Measurements from ENCODE around the gene ADAMTS12.
A peak's percentile ranks its signal among the peaks of the same experiment; 100 is the strongest.

ADAMTS12 gene

DNA sequence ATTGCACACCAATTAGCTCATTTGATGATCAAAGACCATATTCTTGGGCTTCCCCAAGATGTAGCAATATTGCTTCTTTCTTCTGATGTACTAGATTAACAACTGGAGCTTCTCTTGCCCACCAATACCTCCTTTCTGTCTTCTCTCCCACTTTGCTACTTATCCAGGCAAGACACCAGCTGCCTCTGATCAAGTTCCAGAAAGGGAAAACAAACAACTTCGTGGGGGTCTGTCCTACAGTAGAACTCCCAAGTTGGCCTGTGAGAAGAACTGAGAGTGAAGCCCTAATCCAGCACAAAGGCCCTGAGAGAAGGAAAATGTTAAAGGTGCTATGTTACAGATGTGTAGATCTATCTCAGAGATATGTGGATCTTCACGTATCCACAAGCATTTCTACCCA lies 44.9 kb downstream of the ADAMTS12 start:
- DNase-seq (ENCODE audit: low spot score): no peak

DNA sequence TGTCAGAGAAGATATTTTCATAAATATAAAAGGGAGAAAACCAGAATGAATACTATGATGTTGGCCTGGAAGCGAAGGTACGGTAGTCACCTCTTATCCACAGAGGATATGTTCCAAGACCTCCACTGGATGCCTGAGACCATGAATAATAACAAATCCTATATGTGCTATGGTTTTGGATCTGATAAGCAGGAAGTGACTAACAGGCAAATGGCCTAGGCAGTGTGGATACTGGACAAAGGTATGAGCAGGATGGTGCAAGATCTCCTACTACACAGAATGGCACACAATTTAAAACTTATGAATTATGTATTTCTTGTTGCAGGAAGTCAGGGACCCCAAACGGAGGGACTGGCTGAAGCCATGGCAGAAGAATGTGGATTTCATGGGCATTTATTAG lies 48.2 kb downstream of the ADAMTS12 start:
- DNase-seq (ENCODE audit: low spot score): no peak

DNA sequence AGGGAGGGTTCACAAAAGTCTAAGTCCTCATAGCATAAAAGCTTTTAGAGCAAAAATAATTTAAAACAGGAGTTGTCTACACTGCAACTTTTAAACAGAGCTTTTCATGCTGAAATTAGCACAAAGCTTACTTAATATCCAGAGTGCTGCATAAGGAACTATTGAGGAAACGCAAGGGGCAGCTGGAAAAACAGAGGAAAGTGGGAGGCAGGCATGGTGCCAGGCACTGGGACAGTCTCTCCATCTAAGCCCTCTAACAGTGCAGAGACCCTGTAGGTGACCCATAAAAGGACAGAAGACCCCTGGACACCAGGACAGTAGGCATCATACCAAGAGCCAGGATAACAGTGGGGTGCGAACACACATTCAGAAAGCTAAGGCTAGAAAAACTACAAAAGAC lies 49.3 kb downstream of the ADAMTS12 start:
- no peak for DNase-seq (ENCODE audit: low spot score)

DNA sequence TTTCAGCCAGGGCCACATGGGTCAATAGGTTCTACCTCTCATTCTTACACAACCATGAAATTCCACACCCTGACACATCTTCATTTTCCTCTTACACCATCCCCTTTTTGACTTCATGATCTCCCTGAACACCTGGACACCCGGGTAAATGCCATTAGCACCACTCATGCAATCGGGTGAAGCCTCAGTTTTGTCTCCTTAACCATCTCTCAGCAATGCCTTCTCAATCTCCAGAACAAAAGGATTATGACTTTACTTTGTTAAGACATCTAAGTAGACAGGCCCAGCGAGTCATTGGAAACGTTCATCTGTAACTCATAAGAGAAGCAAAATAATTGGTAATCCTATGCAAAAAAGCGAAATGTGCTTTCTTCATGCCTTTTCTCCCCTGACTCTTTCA lies 49.9 kb downstream of the ADAMTS12 start:
- no peak for DNase-seq (ENCODE audit: low spot score)

DNA sequence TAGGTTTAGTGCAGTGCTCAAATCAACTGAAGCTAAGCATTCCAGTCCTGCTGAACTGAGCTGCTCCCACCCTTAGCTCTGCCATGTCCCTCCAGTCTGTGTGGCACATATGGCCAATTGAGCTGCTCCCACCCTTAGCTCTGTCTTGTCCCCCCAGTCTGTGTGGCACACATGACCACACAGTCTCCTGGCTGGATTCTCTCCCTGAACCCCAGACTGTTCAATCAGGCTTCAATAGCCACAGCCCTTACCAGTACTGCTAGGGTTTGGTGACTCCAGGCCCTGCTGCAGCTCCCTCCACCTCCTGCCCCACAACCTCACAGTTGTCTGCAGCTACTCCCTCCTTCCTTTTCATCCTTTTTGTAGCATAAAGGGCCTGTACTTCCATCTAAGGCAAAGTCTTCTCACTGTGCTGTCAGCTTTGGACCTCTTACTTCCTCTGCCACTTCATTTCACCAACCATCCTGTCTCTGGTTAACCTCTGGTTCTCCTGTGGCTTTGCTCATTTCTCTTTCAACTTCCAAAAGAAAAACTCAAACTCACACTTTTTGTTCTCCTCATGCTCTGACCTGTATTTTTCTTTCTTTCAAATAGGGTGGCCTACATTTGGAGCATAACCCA lies 50.8 kb downstream of the ADAMTS12 start:
- DNase-seq (ENCODE audit: low spot score): peak; percentile 1

DNA sequence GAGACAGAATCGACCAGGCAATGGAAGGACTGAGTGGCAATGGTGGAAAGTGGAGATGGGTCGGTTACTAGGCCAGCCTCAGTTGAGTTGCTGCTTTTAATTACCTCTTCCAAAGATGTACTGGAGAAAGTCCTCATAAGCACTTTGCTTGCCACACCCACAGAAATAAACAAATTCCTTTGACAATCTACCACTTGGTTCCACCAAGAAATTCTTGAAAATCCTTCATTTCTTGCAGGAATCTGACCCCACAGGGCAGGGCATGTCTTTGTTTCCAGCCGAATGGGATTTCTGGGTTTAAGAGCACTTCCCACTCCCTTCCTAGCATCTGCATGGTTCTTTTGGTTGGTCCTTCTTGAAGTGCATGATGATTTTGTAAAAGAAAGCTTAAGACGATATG lies 54.5 kb downstream of the ADAMTS12 start:
- no peak for DNase-seq (ENCODE audit: low spot score)

DNA sequence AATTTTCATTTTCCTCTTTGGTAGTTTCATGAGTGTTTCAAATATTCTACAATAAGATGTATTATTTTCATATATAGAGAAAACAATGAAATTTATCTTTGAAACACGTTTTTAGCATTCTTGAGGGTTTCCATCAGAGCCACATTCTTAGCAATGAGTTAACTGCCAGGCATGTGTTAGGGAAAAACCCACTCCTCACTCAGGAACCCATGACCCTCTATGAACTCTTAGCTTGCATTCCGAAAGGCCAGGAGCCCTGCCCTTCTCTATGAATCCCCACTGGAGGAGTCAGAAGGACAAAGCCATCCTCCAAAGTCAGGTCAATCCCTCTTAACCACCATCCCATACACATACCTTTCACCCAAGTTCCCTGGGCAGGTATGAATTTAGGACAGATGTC lies 57.5 kb downstream of the ADAMTS12 start:
- no peak for DNase-seq (ENCODE audit: low spot score)

DNA sequence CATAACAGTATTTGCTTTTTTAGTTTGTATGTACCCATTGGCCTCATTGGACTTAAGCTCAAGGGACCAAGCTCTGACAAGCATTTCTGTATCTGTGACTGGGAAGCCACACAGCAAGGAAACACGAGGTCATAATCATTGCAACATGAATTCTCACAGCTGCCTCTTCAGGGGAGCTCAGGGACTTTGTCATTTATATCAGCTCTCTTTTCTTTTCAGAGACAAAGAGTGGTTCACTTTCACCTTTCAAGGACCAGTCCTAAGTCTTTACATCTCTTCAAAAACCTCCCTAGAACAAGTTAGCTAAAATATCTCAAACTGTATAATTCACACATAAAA lies 58.6 kb downstream of the ADAMTS12 start:
- no peak for DNase-seq (ENCODE audit: low spot score)

DNA sequence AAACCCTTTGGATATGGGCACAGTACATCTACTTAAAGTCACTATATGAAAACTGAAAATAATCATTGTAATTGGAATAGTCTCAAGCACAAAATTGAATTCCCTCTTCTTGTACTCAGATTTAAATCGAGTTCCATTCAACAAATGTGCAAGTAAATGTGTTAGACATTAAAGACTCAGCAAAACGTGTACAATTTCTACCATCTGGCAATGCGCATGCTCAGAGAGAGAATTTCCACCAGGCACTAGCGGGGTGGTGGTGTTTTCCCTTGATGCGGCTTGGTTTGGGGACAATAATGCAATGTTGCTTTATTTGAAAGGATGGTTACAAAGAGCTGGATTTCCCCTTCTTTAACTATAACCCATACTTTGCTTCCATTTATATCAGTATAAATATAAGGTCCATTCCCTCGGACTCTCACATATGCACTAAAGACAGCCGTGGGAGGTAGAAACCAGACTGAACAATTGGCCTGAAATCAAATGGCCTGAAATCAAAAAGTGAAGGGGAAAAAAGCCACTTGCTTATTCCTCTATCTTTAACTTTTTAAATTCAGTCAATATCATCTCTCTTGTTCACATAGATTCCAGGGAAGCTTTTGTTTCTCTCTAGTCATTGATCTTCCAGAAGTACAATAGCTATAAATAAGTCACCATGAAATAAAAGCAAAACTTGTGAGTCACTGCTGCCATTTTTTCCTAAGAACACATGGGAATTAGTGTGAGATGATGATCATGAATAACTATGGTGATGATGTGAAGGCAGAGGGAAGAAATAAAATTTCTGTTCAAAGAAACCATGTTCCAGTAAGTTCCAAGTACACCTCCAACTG lies 59.2 kb downstream of the ADAMTS12 start:
- DNase-seq (ENCODE audit: low spot score): no peak

DNA sequence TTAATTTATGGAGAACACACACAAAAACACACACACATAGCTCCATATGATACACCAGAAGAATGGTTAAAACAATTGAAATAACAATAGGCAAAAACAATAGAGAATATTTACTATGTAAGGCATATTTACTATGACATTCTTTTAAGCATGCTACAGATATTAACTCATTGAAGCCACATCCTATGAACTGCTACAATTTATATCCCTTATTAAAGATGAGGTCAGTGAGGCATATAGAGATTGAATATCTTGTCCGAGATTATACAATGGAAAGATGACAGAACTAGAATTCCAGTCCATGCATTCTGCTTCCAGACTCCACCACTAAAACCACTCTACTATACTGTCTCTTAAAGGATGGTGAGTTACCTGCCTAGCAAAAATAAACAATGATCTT lies 60.7 kb downstream of the ADAMTS12 start:
- DNase-seq (ENCODE audit: low spot score): no peak

DNA sequence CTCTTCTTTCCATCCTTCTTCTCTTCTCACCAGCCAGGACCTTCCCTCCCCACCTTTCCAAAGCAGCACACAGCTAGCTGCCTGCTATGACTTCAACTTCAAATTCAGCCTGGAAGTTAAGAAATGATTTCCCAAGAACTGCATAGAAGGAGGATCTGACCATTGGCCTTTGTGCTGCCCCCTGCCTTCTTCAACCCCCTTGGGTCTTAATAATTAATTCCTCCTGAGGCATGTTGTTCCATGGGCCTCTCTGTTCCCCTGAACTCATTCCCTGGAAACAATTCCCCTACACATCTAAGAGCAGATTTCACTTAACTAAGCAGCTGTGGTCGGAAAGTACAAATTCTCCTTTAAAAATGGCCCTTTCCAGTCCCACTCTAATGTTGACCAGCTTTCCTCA lies 62.4 kb downstream of the ADAMTS12 start:
- no peak for DNase-seq (ENCODE audit: low spot score)

DNA sequence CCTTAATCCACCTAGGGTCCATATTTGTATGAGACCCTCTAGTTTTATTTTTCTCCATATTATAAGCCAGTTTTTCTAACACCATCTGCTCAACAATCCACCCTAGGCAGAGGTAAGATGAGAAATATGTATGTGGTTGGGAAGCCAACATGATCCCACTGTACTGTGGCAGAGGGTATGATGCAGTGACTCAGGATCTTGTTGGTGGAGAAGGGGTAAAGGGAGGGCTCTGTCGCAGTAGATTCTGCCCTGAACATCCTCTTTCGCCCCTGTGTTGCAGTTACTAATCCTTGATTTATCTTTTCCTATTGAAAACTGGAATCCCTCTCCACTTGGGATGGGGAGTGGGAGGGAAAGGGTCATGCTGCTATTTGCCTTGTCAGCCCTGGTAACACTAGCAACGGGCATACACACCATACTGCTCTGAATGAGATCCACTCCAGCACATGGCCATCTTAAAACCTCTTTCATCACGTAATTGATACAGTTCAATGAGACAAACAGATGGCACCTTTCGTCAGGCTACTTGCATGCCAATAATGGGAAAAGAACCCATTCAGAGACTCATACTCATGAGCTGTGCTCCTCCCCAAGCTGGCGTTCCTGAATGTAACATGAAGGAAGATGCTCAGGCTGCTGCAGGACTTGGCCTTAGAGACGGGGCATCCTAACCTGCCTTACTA lies 63.0 kb downstream of the ADAMTS12 start:
- DNase-seq (ENCODE audit: low spot score): no peak

DNA sequence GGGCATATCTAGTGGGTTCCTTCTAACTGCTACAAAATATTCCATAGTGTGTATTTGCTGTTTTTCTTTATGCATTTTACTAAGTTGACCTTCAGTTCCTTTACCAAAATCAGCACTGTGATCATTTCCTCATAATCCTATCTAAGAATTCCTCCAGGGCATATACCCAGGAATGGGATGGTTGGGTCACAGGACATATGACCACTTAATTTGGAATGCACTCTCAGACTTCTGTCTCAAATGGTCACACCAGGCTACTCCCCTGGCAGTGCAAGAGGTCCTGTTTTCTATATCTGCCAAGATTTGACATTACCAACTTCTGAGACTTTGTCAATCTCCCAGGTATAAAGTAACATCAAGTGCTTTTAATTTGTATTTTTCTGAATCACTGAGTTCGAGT lies 63.9 kb downstream of the ADAMTS12 start:
- DNase-seq (ENCODE audit: low spot score): no peak

DNA sequence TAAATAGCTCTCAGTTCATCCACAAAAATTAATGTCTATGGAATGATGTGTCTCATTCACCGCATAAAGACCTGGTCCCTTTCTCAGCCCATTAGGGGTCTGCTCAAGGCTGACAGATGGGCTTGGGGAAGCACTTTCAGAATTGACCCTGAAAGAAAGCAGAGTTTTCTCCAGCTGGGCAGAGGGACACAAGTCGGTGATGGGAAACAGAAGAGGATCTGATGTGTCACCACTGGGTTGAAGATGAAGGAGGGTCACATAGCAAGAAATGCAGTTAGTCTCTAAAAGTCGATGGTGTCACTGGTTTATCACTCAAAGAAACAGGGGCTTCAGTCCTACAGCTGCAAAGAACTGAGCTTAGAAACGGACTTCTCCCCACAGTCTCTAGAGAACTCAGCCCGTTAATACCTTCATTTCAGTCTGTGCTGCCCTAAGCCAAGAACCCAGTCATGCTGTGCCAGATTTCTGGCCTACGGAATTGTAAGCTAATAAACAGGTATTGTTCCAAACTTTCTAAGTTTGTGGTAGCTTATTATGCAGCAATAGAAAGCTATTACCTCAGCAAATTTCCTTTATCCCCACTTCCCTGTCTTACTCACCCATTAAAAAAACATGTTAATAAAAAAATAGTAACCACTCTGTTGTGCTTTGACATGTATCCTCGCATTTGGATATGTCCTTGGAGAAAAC lies 64.6 kb downstream of the ADAMTS12 start:
- no peak for DNase-seq (ENCODE audit: low spot score)

DNA sequence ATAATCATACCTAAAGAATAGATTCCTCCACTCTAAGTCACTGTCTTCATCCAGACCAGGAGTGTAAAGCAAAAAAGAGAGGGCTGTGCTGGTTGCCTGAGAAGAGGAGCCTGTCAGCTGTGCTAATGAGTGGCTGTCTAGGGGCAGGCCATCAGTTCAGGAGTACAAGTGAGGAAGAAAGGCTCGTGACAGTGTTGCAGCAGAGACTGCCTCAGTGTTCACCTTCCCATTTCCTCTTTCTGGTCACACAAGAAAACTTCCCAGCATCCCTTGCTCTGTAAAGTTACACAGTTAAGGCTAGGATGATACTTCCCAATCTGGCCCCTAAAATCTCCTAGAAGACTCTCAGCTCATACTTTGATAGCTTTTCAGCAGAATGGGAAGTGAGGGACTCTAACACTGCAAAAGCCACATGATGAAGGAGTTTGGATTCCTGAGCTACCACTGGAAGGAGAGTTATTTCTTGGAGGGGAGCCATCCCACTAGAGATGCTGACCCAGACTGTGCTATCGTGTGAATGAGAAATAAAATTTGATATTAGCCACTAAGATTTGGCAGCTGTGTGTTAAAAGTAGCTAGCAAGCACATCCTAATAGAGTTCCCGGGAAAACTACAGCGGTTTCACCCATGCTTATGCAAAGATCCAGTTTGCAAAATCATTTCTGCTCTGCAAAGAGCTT lies 67.1 kb downstream of the ADAMTS12 start:
- no peak for DNase-seq (ENCODE audit: low spot score)

DNA sequence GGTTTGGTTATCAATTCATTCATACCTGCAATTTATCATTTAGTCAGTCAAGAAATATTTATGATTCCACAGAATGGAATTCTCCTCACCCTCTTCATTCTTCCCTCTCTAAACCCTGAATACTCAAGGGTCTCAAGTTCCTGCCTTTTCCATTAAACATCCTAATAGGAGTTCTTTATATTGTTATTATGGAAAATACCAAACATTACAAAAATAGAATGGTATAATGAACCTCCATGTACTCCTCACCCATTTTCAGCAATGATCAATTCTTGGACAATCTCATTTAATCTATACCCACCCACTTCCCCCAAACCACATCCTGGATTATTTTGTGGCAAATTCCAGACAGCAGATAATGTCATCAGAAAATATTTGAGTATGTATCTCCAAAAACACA lies 74.5 kb downstream of the ADAMTS12 start:
- no peak for DNase-seq (ENCODE audit: low spot score)

DNA sequence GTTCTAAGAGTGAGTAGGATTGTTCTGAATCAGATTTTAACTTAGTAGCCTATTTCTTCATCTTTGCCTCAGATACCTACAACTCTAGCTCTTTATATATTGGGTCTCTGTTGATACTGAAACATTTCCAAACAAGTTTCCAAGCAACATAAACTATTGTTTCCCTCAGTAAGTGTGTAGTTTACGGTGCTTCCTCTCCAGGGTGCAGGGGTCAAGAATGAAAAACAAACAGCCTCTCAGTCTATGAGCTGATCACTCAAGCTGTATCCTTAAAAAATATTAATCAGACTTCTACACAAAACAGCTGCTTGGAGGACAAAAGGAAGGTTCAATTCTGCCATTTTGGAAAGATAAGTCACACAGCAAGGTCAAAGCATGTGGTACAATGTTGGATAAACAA lies 75.0 kb downstream of the ADAMTS12 start:
- DNase-seq (ENCODE audit: low spot score): no peak

DNA sequence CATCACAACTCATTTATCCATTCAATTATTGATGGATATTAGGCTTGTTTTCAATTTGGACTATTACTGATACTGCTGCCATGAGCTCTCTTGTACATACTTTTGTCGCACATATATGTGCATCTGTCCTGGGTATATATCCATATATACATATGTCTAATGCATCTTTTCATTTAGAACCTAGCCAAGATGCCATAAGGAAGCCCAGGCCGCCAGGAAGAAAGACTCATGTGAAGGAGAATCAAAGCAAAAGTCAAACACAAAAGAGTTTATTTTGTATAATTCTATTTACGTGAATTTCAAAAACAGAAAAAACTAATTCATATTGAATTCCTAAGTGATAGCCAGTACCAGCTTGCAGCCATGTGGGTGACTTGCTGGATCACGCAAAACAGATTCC lies 79.0 kb downstream of the ADAMTS12 start:
- DNase-seq (ENCODE audit: low spot score): no peak

DNA sequence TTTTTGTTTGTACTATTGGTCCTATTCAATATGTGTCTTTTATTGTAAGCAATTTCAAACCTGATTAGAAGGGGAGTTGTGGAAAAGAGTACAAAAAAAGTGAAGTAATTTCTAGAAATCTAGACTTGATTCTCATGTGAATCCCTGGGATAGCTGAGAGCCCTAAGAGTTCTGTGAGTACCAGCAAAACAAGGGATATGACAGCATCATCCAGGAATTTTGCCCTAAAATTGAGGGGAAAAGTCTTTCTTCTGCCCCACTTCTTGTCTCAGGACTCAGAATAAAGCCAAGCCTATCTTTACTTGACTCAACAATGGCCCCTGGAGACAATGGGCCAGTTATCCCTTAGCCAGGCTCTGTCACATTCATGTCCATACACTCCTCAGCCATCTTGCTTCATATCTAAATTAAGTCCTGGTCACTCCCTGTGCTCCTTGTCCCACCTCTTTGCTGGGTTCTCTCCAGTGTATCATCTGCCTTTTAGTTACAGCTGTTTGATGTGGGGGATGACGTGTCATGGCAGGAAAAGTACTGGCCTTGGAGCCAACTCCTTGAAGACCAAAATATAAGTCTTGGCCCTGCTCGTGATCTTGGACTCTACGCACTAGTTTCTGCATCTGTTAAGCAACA lies 81.2 kb downstream of the ADAMTS12 start:
- no peak for DNase-seq (ENCODE audit: low spot score)

DNA sequence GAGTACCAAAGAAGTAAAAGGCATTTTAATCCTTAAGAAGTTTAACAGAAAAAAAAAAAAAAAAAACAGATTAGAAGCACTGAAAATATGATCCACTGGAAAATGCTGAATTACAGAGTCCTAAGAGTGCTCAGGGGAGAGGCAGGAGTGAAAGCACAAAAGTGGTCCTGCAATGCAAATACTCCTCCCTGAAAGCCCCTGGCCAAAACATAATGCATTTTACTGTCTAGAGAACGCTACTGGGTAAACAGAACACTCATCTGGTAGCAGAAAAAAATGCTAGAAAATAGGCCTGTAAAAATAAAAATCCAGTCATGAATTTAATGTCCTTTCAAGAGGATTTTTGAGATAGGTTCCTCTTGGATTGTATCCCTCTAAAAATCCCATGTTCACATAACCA lies 81.9 kb downstream of the ADAMTS12 start:
- DNase-seq (ENCODE audit: low spot score): no peak

DNA sequence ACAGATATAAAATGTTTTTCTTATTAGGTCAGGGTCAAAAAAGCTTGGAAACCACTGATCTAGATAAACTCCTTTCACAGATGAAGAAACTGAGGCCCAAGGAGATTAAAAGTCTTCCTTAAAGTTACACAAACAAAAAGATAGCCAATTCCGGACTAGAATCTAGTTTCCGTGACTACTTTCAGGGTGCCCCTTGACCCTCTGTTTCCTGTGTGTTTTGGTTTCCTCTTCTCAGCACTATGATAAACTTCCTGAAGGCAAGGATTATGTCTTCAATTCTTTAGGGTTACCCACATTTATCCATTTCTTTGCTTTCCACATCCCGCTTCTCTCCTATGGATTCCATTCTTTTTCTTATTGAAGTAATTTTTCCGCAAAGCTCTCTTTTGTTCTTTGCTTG lies 83.1 kb downstream of the ADAMTS12 start:
- no peak for DNase-seq (ENCODE audit: low spot score)

DNA sequence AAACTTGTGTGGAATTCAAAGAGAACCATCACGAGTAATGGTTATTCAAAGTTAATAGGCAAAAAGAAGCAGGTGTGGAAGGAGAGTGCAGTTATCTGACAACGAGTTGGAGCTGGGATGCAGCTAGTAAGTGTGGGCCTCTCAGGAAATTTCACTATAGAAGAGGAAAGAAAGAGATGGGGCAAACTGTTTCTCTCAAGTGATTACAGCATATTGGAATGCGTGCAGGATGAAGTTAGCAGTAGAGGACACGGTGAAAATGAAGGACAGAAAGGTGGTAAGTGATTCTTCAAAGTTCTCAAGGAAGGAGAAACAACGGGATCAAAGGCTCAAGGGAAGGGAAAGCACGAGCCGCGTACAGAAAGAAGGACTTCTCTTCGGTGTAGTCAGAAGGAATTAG lies 84.0 kb downstream of the ADAMTS12 start:
- no peak for DNase-seq (ENCODE audit: low spot score)

Data from CD4-positive, alpha-beta T cell treated with Interleukin-6 at 100 ng/mL for 8 hours (primary cell).